Heart left ventricle (tissue), 16 donors: ENCODE results near the gene HIPK1. TPM values are rescaled to one million over a fixed set of nuclear protein-coding genes. Genes with fewer than 3 reads are reported as not detected.

Source experiments
- ATAC-seq, 4 donors: fragments of 200-7000 bp; cut with Tn5 transposase; one replicate each; pipeline ENCODE4 v1.9.1; 2020 to 2022; ENCODE audit warnings: moderate library complexity in 4 of 4, mild to moderate bottlenecking in 3 of 4, moderate number of reproducible peaks in 1 of 4
- DNase-seq, 5 donors: peaks; one replicate each; pipeline ENCODE4 v3.0.0-alpha.2; 2020
- H3K27ac ChIP-seq, 12 donors: fragments of 200-600 bp; sonication (generic) in 4 of 12; one replicate each; pipeline versions ENCODE4 v1.5.0 to v1.8.0; 2016 to 2022; ENCODE audit warnings: mild to moderate bottlenecking in 2 of 12
- H3K27me3 ChIP-seq, 9 donors: fragments of 200-600 bp; sonication (generic) in 2 of 9; one replicate each; pipeline versions ENCODE4 v1.5.1 to v1.8.0; 2016 to 2022; ENCODE audit warnings: mild to moderate bottlenecking in 3 of 9
- H3K36me3 ChIP-seq, 9 donors: fragments of 200-600 bp; sonication (generic) in 2 of 9; one replicate each; pipeline versions ENCODE4 v1.5.0 to v1.8.0; 2018 to 2022; ENCODE audit warnings: mild to moderate bottlenecking in 2 of 9
- H3K4me1 ChIP-seq, 12 donors: fragments of 200-600 bp; sonication (generic) in 4 of 12; one replicate each; pipeline versions ENCODE4 v1.5.0 to v1.8.0; 2016 to 2022; ENCODE audit warnings: mild to moderate bottlenecking in 3 of 12
- H3K4me3 ChIP-seq, 12 donors: fragments of 200-600 bp; sonication (generic) in 4 of 12; one replicate each; pipeline versions ENCODE4 v1.5.0 to v1.8.0; 2017 to 2022; ENCODE audit warnings: mild to moderate bottlenecking in 9 of 12, moderate library complexity in 4 of 12
- H3K9me3 ChIP-seq, 12 donors: fragments of 200-600 bp; sonication (generic) in 4 of 12; one replicate each; pipeline versions ENCODE4 v1.5.0 to v1.8.0; 2016 to 2022; ENCODE audit warnings: mild to moderate bottlenecking in 1 of 12
- CTCF ChIP-seq, 12 donors: fragments of 200-600 bp; sonication (generic) in 4 of 12; IDR thresholded peaks; one replicate each; pipeline versions ENCODE4 v1.5.0 to v1.8.0; 2018 to 2022; ENCODE audit warnings: antibody characterized with exemption in 12 of 12, mild to moderate bottlenecking in 5 of 12
- POLR2A ChIP-seq, 2 donors: fragments of 450-650 bp; IDR thresholded peaks; one replicate each; pipeline ENCODE4 v1.6.1; 2017; ENCODE audit warnings: antibody characterized with exemption in 2 of 2, mild to moderate bottlenecking in 2 of 2, moderate library complexity in 2 of 2
- WGBS, 4 donors: extraction: QIAGEN DNeasy Blood & Tissue Kit in 2 of 4; methylation state at CpG; one replicate each; pipeline versions ENCODE4 v1.1.5 to v1.1.7; 2013 to 2018; 5-methylcytosine and 5-hydroxymethylcytosine counted together
- intact Hi-C, 10 donors: fragments of 100-400 bp; cut with DNase I; formaldehyde crosslinking; loops; one replicate each; pipeline versions ENCODE4 v1.11.1 to v1.14.2; 2022
- polyA plus RNA-seq, 2 donors: library from polyadenylated mRNA; stranded (reverse); fragments of 200-250 nt; gene quantifications; one replicate each; pipeline ENCODE4 v1.2.3, GENCODE V29; 2013
- total RNA-seq, 9 donors: library from RNA; depleted of rRNA in 2 of 9; stranded (reverse); fragments of >200 nt in 2 of 9; fragmentation: NEBNext Ultra II Directional in 3 of 9; extraction: Animal tissue kit (Norgen Biotek cat#: 25700) in 3 of 9; gene quantifications; one replicate each; pipeline versions ENCODE4 v1.1.0 to v1.2.4, GENCODE V29; 2016 to 2023
- donor health status: ischemic (EF 13 %, LVEDD 7.1; RV severe dilation, severe dysfunction).
- donor health status: healthy with polysubstance abuse.
- donor health status: DM: no; HTN: yes; CAD: no.
- donor health status: DM: no; HTN: no; CAD: no.
- donor health status: ischemic (EF 25% LVEDD 6.9; RV normal size, moderate dysfunction).
- donor health status: ischemic (EF 25% LVEDD 5.7; RV mildly dilated, moderate dysfunction).
- donor health status: healthy.
- donor health status: DM: yes; HTN: yes; CAD: no.
- donor health status: ischemic (EF 35%, LVEDD 5.7; RV mildly dilated, moderate dysfunction).
- donor health status: nonischemic (EF 11% LVEDD 7.7; RV severe dilation, severe dysfunction).
- donor health status: DM: yes; HTN: yes; CAD: no.
- donor health status: PGD.
- donor health status: ischemic (EF 29% LVEDD 5.4; RV normal size, mild dysfunction).
- donor health status: nonischemic (EF 23%, LVEDD 6.1; RV moderate dilation, normal function).

The HIPK1 gene
- total and polyA plus RNA-seq, 11 donors = 7.0 to 102 (median 52.4) TPM

- ATAC-seq = no peak
These were observed 54.7 kb downstream of the HIPK1 start for GRCh38 chr1:113983826-113984225.

GRCh38 chr1:113984710-113985109 lies 55.6 kb downstream of the HIPK1 start:
- intact Hi-C loops = loop anchor here in 1 of 10 donors (10.0 kb wide), 1 partner anchor 170 kb away; the partner anchor contains the start of gene SYT6
- no peaks in the 10 kb centered on the region for H3K27me3 ChIP-seq
- H3K36me3 ChIP-seq = no peaks in the 10 kb centered on the region
- TF ChIP-seq POLR2A (IDR thresholded peaks at IDR 0.05) = no peak
- TF ChIP-seq CTCF (IDR thresholded peaks at IDR 0.05) = no peak
- ATAC-seq = peak in 1 of 4 donors; percentile 76
- peaks cover 0 to 50% (median 15%) of the 10 kb centered on the region in 12 donors for H3K4me1 ChIP-seq
- no peak overlapping the region for H3K4me3 ChIP-seq
- WGBS, 4 donors = 33 to 68% (median 47%) methylated on average over 4 of the region's 4 CpGs
- H3K9me3 ChIP-seq = no peaks in the 10 kb centered on the region
- peak in 2 of 5 donors; percentile 42 for DNase-seq
- H3K27ac ChIP-seq = peak overlapping the region in 10 of 12 donors; percentile 23 to 86 (median 66)

More at GRCh38 chr1:113983826-113984225, 54.7 kb downstream of the HIPK1 start:
- no peak for TF ChIP-seq POLR2A (IDR thresholded peaks at IDR 0.05)
- peak overlapping the region in 7 of 12 donors; percentile 32 to 86 (median 71) for H3K27ac ChIP-seq
- no peaks in the 10 kb centered on the region for H3K27me3 ChIP-seq
- H3K4me3 ChIP-seq = no peak overlapping the region
- intact Hi-C loops = loop anchor here in 1 of 10 donors (10.0 kb wide), 1 partner anchor 171 kb away; the partner anchor contains the start of gene SYT6
- peaks cover 0 to 57% (median 18%) of the 10 kb centered on the region in 12 donors for H3K4me1 ChIP-seq
- no peak for DNase-seq
- H3K36me3 ChIP-seq = no peaks in the 10 kb centered on the region
- WGBS, 4 donors = 80 to 93% (median 91%) methylated on average over 7 of the region's 7 CpGs
- no peaks in the 10 kb centered on the region for H3K9me3 ChIP-seq

- Histone ChIP-seq H3K4me3 (no peak overlapping the region), H3K36me3 (no peaks in the 10 kb centered on the region), H3K27me3 (no peaks in the 10 kb centered on the region), H3K4me1 (peaks cover 0 to 35% (median 15%) of the 10 kb centered on the region in 12 donors), H3K9me3 (no peaks in the 10 kb centered on the region), H3K27ac (no peak overlapping the region)
- intact Hi-C loops = loop anchor here in 1 of 10 donors (10.0 kb wide), 1 partner anchor 168 kb away; the partner anchor contains the start of gene SYT6
- WGBS, 4 donors = 79 to 84% (median 83%) methylated on average over 6 of the region's 6 CpGs
- ATAC-seq = no peak
- TF ChIP-seq CTCF (IDR thresholded peaks at IDR 0.05) = no peak
- no peak for TF ChIP-seq POLR2A (IDR thresholded peaks at IDR 0.05)
- DNase-seq = no peak
These were observed 57.7 kb downstream of the HIPK1 start for GRCh38 chr1:113986802-113987201.

GRCh38 chr1:113987259-113987658 lies 58.1 kb downstream of the HIPK1 start:
- Histone ChIP-seq H3K27me3 (no peaks in the 10 kb centered on the region), H3K36me3 (no peaks in the 10 kb centered on the region), H3K4me3 (no peak overlapping the region), H3K9me3 (no peaks in the 10 kb centered on the region), H3K27ac (no peak overlapping the region), H3K4me1 (peaks cover 0 to 32% (median 15%) of the 10 kb centered on the region in 12 donors)
- no peak for DNase-seq
- TF ChIP-seq POLR2A (IDR thresholded peaks at IDR 0.05) = no peak
- no peak for TF ChIP-seq CTCF (IDR thresholded peaks at IDR 0.05)
- WGBS, 4 donors = 68 to 96% (median 82%) methylated on average over 5 of the region's 5 CpGs
- intact Hi-C loops = loop anchor here in 1 of 10 donors (10.0 kb wide), 1 partner anchor 168 kb away; the partner anchor contains the start of gene SYT6
- ATAC-seq = no peak
